Hematopoietic multipotent progenitor cell treated with erythropoietin and hydrocortisone succinate and interleukin-3 and kit ligand, for 6 days (in vitro differentiated cells): ENCODE measurements around the gene SUCO.

Experiments
- DNase-seq: peaks from one replicate; pipeline ENCODE4 v3.0.0-alpha.2; 2015

The SUCO gene

DNA sequence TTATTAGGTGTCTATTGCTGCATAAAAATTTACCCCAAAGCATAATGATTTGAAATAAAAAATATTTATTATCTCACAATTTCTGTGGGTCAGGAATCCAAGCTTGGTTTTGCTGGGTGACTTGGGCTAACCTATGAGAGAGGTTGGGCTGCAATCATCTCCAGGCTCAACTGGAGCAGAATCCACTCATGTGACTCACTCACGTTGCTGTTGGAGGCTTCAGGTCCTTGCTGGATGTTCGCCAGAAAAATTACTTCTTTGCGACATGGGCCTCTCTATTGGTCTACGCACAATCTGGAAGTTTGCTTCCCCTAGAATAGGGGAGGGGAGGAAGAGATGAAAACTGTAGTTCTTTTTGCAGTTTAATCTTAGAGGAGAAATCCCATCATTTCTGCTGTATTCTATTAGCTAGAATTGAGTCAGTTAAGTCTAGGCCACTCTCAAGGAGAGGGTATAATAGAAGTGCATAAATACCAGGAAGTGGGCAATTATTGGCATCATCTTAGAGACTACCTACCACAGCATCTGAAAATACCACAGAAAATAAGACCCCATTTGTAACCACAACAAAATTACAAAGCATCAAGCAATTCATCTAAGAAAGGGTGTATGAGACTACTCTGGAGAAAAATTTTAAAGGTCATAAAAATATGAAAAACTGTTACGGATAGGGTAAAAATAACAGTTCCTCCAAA lies 120.2 kb downstream of the SUCO start:
- DNase-seq = no peak

DNA sequence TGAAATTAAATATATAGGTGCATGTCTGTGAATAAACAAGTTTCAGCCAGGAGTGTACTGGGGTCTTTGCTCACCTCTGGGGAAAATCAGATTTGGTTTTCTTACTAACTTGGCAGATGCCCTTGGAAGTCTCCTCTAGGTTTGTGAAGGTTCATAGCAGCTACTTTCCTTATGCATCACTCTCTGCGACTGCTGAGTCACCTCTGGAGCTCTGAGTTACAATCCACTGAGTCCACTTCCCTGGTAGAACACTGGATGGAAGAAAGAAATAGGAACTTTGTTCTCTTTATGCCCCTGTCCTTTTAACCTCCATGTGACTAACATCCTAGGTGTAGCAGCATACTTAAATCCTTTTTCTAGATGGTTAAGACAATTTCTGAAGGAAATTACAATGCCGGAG lies 121.6 kb downstream of the SUCO start:
- no peak for DNase-seq

DNA sequence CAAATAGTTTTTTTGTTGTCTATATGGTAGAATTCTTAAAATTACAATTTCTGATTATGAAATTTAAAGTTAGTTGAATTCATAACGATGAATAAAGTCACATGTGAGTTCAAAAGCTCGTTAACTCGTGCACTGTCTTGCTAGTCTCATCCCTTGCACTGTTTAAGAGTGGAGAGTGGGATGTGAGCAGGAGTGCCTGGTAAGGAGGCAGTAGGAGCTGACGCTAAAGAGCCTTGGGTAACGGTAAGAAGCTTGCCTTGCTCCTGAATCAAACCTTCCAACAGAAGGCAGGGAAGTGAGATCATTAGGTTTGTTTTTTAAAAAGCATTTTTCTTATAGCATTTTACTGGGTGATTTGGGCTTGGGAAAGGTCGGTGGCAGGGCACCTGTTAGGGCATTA lies 123.6 kb downstream of the SUCO start:
- no peak for DNase-seq

DNA sequence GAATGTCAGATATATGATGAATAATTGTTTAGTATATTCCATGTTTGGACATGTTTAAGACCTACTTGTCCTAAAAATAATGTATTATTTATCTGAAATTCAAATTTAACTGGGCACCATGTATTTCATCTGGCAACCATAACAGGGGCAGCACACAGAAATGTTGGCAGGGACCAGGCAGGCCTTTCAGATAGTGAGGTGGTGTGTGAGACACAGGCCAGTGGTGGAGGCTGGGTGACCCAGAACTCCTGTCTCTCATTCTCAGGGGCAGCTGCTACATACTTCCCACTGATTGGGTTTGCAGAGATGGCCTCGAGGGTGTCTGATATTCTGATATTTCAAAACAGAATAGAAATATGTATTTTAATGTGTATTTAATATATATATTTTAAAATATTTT lies 124.6 kb downstream of the SUCO start:
- DNase-seq = no peak

DNA sequence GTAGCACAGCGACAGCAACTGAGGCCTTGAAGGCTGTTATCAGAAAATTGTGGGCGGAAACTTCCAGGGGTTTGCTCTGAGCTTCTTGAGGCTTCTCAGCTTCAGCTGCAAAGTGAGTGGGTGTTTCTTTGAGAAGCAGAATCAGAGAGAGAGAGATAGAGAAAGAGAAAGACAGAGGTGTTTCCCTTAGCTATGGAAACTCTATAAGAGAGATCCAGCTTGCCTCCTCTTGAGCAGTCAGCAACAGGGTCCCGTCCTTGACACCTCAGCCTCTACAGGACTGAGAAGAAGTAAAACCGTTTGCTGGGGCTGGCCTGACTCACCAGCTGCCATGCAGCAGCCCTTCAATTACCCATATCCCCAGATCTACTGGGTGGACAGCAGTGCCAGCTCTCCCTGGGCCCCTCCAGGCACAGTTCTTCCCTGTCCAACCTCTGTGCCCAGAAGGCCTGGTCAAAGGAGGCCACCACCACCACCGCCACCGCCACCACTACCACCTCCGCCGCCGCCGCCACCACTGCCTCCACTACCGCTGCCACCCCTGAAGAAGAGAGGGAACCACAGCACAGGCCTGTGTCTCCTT lies 126.0 kb downstream of the SUCO start, which contains the start of gene FASLG:
Gene FASLG, plus strand, starts transcription at position 233 of the 583 bp plus-strand sequence. Its CDS starts 99 bp downstream, at position 332.
- peak; percentile 32 for DNase-seq

DNA sequence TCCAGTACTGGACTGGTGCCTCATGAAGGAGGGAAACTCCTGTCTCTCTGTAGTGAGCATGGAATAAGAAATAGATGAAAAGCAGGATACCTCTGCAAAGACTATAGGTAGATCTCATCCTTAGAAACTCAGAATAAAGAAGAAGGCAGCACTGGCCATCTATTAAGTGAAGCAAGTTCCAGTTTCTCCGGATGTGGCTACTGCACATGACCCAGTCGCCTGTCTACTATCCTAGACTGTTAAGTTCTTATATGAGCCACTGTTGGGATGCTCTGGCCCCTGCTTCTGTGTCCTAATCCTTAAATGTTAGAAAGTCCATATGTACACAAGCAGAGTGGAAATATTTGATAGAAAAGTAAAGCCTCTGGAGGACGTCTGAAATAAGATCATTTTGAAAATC lies 128.2 kb downstream of the SUCO start:
- no peak for DNase-seq
